ENCODE data around the gene A4GALT.

- TF ChIP-seq CTCF (conservative IDR thresholded peaks at IDR 0.05 in 1 of 2, IDR thresholded peaks at IDR 0.05 in 1 of 2; ENCODE audit: extremely low read depth in 1 of 2, insufficient read depth in 1 of 2, low read depth in 1 of 2, low read length in 2 of 2) = no peak
- no peak for TF ChIP-seq EZH2 (IDR thresholded peaks at IDR 0.05; ENCODE audit: borderline replicate concordance, low read length)
Measured at GRCh38 chr22:42646569-42647525, 73.8 kb downstream of the A4GALT start.
